Thyroid gland (tissue), 4 donors: ENCODE measurements around the gene ADD1.

Experiments
- CTCF ChIP-seq, 6 experiments: fragments of 200-600 bp in 3 of 6; fragments of 450-650 bp in 3 of 6; sonication (generic) in 3 of 6; IDR thresholded peaks; one replicate each; pipeline ENCODE4 v1.5.1; 2016 to 2019; ENCODE audit warnings: antibody characterized with exemption in 6 of 6, mild to moderate bottlenecking in 2 of 6, inconsistent platforms in 1 of 6, moderate library complexity in 1 of 6
- POLR2A ChIP-seq, 2 donors: fragments of 450-650 bp; IDR thresholded peaks; one replicate each; pipeline ENCODE4 v1.6.1; 2017; ENCODE audit warnings: antibody characterized with exemption in 2 of 2, mild to moderate bottlenecking in 2 of 2, moderate library complexity in 1 of 2

- no peak for TF ChIP-seq POLR2A (IDR thresholded peaks at IDR 0.05)
- no peak for TF ChIP-seq CTCF (IDR thresholded peaks at IDR 0.05)
These were observed 120.4 kb downstream of the ADD1 start for GRCh38 chr4:2963966-2964471.
